ENCODE data around the gene TRPM1.

- TF ChIP-seq CTCF (IDR thresholded peaks at IDR 0.05) = no peak
- TF ChIP-seq POLR2A (IDR thresholded peaks at IDR 0.05) = no peak
Observed at GRCh38 chr15:31062310-31062847, 39.1 kb downstream of the TRPM1 start.

All from gastroesophageal sphincter (tissue), 3 donors.